ENCODE results near the gene USH1C.

The USH1C gene

GRCh38 chr11:17496406-17496805 is 47.8 kb downstream of the USH1C start:
- no peak for DNase-seq

GRCh38 chr11:17494019-17494418 is 50.2 kb downstream of the USH1C start:
- DNase-seq, result no peak

GRCh38 chr11:17490938-17491337 is 53.3 kb downstream of the USH1C start:
- DNase-seq, result no peak

GRCh38 chr11:17490232-17490631 is 54.0 kb downstream of the USH1C start:
- DNase-seq, result no peak

- no peak for DNase-seq
These were observed 54.5 kb downstream of the USH1C start for GRCh38 chr11:17489751-17490150.

GRCh38 chr11:17488563-17488962 is 55.7 kb downstream of the USH1C start:
- no peak for DNase-seq

- DNase-seq, result no peak
These were observed 57.6 kb downstream of the USH1C start for GRCh38 chr11:17486646-17487045.

- DNase-seq, result no peak
These were observed 60.7 kb downstream of the USH1C start for GRCh38 chr11:17483505-17483904.

- DNase-seq, result no peak
These were observed 62.3 kb downstream of the USH1C start for GRCh38 chr11:17481905-17482304.

GRCh38 chr11:17479284-17480214 is 64.7 kb downstream of the USH1C start:
- no peak for DNase-seq

- DNase-seq, result no peak
These were observed 66.1 kb downstream of the USH1C start for GRCh38 chr11:17478070-17478469.

GRCh38 chr11:17477361-17477760 is 66.9 kb downstream of the USH1C start:
- no peak for DNase-seq

GRCh38 chr11:17477084-17477333 is 67.2 kb downstream of the USH1C start:
- DNase-seq, result no peak

- no peak for DNase-seq
These were observed 67.7 kb downstream of the USH1C start, which contains the start of gene ABCC8 for GRCh38 chr11:17476317-17477083. ABCC8 (minus strand) TSS chr11:17476845; CDS start chr11:17476776, 69 bp downstream.

GRCh38 chr11:17475666-17476316 is 68.4 kb downstream of the USH1C start:
- DNase-seq, result no peak

- no peak for DNase-seq
These were observed 71.0 kb downstream of the USH1C start for GRCh38 chr11:17473071-17473744.

GRCh38 chr11:17472467-17472866 is 71.7 kb downstream of the USH1C start:
- no peak for DNase-seq

GRCh38 chr11:17471501-17471900 is 72.7 kb downstream of the USH1C start:
- no peak for DNase-seq

- no peak for DNase-seq
These were observed 74.2 kb downstream of the USH1C start for GRCh38 chr11:17469998-17470397.

- no peak for DNase-seq
These were observed 76.1 kb downstream of the USH1C start for GRCh38 chr11:17468122-17468521.

GRCh38 chr11:17463546-17464174 is 80.6 kb downstream of the USH1C start:
- DNase-seq, result no peak

- no peak for DNase-seq
These were observed 81.3 kb downstream of the USH1C start for GRCh38 chr11:17462940-17463339.

- no peak for DNase-seq
These were observed 83.8 kb downstream of the USH1C start for GRCh38 chr11:17460406-17460805.
